NCI-H1105 (cell line): ENCODE measurements around the gene PIGL.
A peak's percentile ranks its signal among the peaks of the same experiment; 100 is the strongest.
"Not testable (repeated sequence)": the region's sequence is repeated elsewhere in the genome, so short reads cannot be mapped to it uniquely, and the experiment has no call there.

Source experiments
- DNase-seq: peaks from one replicate; lab custom pipeline; 2025; lab: John Stamatoyannopoulos, UW

The PIGL gene

GRCh38 chr17:16312061-16312460, 95.1 kb downstream of the PIGL start:
- not testable (repeated sequence) for DNase-seq

GRCh38 chr17:16313139-16314090, 96.4 kb downstream of the PIGL start:
- DNase-seq: no peak

GRCh38 chr17:16314189-16314588, 97.2 kb downstream of the PIGL start:
- DNase-seq: no peak

DNA sequence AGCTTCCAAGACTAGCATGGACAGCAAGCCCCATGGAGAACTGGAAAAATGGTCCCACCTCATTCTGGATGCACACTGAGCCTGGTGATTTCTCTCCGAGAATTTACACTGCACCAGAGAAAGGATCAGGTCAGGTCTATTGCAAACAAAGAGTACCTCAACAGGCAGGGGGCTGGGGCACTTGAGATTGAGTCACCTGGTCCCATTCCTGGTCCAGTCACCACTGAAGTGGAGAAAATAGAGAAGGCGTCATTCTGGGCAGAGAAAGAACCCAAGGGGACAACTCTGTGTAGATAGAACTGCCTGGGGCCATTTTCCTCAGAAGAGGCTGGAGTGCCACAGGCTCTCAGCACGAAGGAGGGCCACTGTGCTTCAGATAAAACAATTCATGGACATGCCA, 97.8 kb downstream of the PIGL start:
- DNase-seq: no peak

- no peak for DNase-seq
These were observed 103.0 kb downstream of the PIGL start for GRCh38 chr17:16319969-16320368.

- no peak for DNase-seq
These were observed 105.6 kb downstream of the PIGL start for GRCh38 chr17:16322636-16323035.

DNA sequence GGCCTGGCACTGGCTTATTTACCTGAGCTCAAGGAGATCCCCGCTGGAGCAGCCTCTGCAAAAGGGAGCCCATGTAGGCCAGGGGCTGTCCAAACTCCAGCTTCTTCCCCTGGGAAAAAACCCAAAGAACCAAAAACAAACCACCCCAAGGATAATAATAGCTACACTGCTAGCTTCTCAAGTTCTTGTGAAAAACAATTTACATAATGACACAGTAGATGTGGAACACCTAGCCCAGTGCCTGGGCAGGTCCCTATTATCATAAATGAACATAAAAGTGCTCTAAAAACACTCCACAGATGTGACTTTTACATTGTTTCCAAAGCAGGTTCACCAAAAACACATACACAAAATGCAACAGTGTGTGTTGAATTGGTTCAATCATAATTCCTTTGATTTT, 109.0 kb downstream of the PIGL start:
- DNase-seq: no peak

DNA sequence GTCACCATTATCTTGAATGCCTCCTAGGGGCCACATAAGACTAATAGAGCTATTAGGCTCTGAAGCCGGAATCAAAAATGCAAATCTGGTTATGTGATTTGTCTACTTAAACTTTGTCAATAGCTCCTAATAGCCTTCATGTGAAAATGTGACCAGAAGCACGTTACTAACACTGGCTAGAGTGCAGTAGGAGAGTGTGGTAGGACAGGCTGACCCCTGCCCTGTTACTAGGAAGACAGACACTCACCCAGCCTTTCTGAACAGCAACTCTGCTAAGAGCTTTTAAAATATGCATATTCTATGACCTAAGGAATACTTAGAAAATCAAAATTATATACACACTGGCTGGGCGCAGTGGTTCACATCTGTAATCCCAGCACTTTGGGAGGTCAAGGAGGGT, 110.0 kb downstream of the PIGL start:
- no peak for DNase-seq

- DNase-seq: no peak
These were observed 112.0 kb downstream of the PIGL start for GRCh38 chr17:16328997-16329396.

DNA sequence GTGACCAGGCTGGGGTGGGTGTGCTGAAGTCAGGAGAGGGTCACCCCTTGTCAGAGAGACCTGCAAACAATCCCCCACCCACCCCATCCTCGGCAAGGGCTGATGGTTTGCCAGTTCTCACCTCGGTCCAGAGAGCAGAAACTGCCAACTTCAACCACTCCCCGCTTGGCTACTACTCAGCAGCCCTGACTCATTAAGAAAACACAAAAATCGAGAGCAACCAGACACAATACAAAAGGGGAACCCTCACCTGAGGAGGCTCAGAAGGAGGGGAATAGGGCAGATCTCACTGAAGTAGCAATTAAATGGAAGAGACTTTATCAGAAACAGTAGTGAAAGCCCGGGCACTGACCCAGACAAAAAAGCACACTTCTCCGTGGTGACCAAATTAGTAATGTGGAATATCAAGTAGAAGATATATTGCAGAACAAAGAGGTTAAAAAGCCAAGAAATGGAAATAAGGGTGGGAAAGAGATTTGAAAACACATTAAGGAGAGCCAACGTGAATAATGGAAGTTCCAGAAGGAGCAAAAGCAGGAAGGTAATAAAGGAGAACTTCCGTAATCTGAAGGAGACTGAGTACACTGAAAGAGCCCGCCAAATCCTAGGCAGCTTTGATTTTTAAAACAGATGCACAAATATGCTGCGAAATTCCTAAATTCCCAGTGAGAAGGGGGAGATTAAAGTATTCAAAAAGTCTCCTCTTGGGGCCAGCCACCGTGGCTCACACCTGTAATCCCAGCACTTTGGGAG, 112.7 kb downstream of the PIGL start:
- no peak for DNase-seq

- DNase-seq: no peak
These were observed 121.4 kb downstream of the PIGL start for GRCh38 chr17:16338391-16338790.

DNA sequence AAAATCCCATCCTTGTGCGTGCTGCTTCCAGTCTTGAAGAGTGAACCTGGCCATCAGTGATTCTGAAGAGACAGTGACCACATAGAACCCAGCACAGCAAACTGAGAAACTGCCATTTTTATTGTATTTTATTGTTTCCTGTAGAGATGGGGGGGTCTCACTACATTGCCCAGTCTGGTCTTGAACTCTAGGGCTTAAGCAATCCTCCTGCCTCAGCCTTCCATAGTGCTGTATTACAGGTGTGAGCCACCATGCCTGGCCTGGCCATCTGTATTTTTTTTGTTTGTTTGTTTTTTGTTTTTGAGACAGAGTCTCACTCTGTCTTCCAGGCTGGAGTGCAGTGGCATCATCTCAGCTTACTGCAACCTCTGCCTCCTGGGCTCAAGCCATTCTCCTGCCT, 122.4 kb downstream of the PIGL start:
- no peak for DNase-seq

DNA sequence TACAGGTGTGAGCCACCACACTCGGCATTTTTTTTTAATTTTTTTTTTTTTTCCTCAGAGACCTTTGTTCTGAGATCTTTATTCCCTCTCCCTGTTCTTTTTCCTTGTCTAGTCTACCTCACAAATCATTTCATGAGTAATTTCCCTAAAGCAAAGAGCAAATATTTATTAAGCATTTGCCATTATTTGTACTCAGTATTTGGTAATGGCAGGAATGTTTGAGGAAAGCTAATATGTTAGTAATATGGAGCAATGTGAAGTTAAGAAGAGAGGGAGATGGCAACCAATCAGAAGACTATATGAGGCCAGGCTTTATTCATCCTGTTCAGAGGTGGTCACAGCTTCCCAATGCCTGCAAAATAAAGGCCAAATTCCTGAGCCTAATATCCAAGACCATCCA, 122.9 kb downstream of the PIGL start:
- no peak for DNase-seq

- no peak for DNase-seq
These were observed 126.0 kb downstream of the PIGL start for GRCh38 chr17:16342979-16343378.

- no peak for DNase-seq
These were observed 126.6 kb downstream of the PIGL start for GRCh38 chr17:16343569-16343968.

DNA sequence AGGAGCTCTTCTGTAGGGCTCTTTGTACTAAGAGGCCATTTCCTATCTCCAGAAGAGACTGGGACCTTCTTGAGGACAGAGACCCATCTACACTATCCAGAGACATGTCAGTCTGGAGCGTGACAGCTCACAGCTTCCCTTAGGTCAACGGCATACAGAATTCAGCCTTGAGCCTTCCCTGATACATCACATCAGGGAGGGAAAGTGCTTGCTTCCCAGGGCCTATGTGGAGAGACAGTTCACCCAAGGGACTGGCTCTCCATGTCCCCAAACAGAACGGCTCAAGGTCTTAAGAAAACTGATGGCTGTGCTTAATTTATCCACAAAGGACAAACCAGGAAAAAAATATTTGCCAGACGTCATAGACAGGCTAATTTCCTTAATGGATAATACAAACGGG, 128.6 kb downstream of the PIGL start:
- no peak for DNase-seq

DNA sequence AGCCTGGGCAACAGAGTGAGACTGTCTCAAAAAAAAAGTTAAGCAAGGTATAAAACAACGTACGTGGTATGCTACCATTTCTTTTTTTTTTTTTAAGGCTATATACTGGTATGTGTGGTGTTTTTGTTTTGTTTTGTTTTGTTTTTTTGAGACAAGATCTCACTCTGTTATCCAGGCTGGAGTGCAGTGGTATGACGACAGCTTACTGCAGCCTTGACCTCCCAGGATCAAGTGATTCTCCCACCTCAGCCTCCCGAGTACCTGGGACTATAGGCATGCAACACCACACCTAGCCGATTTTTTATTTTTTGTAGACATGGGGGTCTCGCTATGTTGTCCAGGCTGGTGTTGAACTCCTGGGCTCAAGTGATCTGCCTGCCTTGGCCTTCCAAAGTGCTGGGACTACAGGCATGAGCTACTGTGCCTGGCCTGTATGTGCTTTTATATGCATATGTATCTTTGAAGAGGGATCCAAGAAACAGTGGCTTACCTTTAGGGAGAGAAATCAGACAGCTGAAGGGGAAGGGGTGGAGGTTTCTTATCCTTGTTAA, 129.8 kb downstream of the PIGL start:
- DNase-seq: no peak

- DNase-seq: no peak
These were observed 131.6 kb downstream of the PIGL start for GRCh38 chr17:16348586-16348985.

GRCh38 chr17:16349431-16349830, 132.4 kb downstream of the PIGL start:
- DNase-seq: no peak

GRCh38 chr17:16351831-16352230, 134.8 kb downstream of the PIGL start:
- DNase-seq: no peak

- DNase-seq: peak; percentile 83
These were observed 135.3 kb downstream of the PIGL start for GRCh38 chr17:16352303-16352666.

GRCh38 chr17:16352667-16353316, 135.8 kb downstream of the PIGL start:
- DNase-seq: peak; percentile 70
